ENCODE data around the gene SLC45A3.
A peak's percentile ranks its signal among the peaks of the same experiment; 100 is the strongest.
"Not testable (repeated sequence)": the region's sequence is repeated elsewhere in the genome, so short reads cannot be mapped to it uniquely, and the experiment has no call there.

SLC45A3 gene

GRCh38 chr1:205636138-205636530 lies 44.2 kb downstream of the SLC45A3 start:
- not testable (repeated sequence) for DNase-seq (ENCODE audit: low spot score)

GRCh38 chr1:205633421-205633976 lies 46.8 kb downstream of the SLC45A3 start:
- DNase-seq (ENCODE audit: low spot score): no peak

- peak; percentile 21 for DNase-seq (ENCODE audit: low spot score)
Observed at GRCh38 chr1:205632669-205633169, 47.6 kb downstream of the SLC45A3 start.

GRCh38 chr1:205631768-205632668 lies 48.3 kb downstream of the SLC45A3 start, which contains the start of gene ELK4:
Gene ELK4, minus strand, starts transcription at chr1:205632011. Its CDS starts 8,129 bp downstream, at chr1:205623882.
- peak; percentile 96 for DNase-seq (ENCODE audit: low spot score)

- peak; percentile 35 for DNase-seq (ENCODE audit: low spot score)
Observed at GRCh38 chr1:205631010-205631767, 49.1 kb downstream of the SLC45A3 start.

GRCh38 chr1:205630651-205631009 lies 49.7 kb downstream of the SLC45A3 start:
- no peak for DNase-seq (ENCODE audit: low spot score)

- DNase-seq (ENCODE audit: low spot score): no peak
Observed at GRCh38 chr1:205630241-205630640, 50.1 kb downstream of the SLC45A3 start.

GRCh38 chr1:205629751-205630150 lies 50.6 kb downstream of the SLC45A3 start:
- DNase-seq (ENCODE audit: low spot score): no peak

- DNase-seq (ENCODE audit: low spot score): no peak
Observed at GRCh38 chr1:205627956-205628355, 52.4 kb downstream of the SLC45A3 start.

- DNase-seq (ENCODE audit: low spot score): no peak
Observed at GRCh38 chr1:205626216-205626615, 54.1 kb downstream of the SLC45A3 start.

GRCh38 chr1:205623646-205624045 lies 56.7 kb downstream of the SLC45A3 start:
- no peak for DNase-seq (ENCODE audit: low spot score)

- no peak for DNase-seq (ENCODE audit: low spot score)
Observed at GRCh38 chr1:205620269-205620668, 60.0 kb downstream of the SLC45A3 start.

GRCh38 chr1:205619376-205619775 lies 60.9 kb downstream of the SLC45A3 start:
- DNase-seq (ENCODE audit: low spot score): no peak

GRCh38 chr1:205616563-205617293 lies 63.6 kb downstream of the SLC45A3 start:
- no peak for DNase-seq (ENCODE audit: low spot score)

- no peak for DNase-seq (ENCODE audit: low spot score)
Observed at GRCh38 chr1:205615789-205616188, 64.5 kb downstream of the SLC45A3 start.

GRCh38 chr1:205613854-205614412 lies 66.4 kb downstream of the SLC45A3 start:
- DNase-seq (ENCODE audit: low spot score): no peak

- no peak for DNase-seq (ENCODE audit: low spot score)
Observed at GRCh38 chr1:205612556-205612955, 67.8 kb downstream of the SLC45A3 start.

- no peak for DNase-seq (ENCODE audit: low spot score)
Observed at GRCh38 chr1:205612104-205612503, 68.2 kb downstream of the SLC45A3 start.

- DNase-seq (ENCODE audit: low spot score): no peak
Observed at GRCh38 chr1:205610901-205611466, 69.3 kb downstream of the SLC45A3 start.

GRCh38 chr1:205610036-205610435 lies 70.3 kb downstream of the SLC45A3 start:
- DNase-seq (ENCODE audit: low spot score): no peak

Measured in hematopoietic multipotent progenitor cell treated with erythropoietin and hydrocortisone succinate and interleukin-3 and kit ligand, for 17 days (in vitro differentiated cells).